ENCODE measurements around the gene DACT3.

Gene DACT3

DNA sequence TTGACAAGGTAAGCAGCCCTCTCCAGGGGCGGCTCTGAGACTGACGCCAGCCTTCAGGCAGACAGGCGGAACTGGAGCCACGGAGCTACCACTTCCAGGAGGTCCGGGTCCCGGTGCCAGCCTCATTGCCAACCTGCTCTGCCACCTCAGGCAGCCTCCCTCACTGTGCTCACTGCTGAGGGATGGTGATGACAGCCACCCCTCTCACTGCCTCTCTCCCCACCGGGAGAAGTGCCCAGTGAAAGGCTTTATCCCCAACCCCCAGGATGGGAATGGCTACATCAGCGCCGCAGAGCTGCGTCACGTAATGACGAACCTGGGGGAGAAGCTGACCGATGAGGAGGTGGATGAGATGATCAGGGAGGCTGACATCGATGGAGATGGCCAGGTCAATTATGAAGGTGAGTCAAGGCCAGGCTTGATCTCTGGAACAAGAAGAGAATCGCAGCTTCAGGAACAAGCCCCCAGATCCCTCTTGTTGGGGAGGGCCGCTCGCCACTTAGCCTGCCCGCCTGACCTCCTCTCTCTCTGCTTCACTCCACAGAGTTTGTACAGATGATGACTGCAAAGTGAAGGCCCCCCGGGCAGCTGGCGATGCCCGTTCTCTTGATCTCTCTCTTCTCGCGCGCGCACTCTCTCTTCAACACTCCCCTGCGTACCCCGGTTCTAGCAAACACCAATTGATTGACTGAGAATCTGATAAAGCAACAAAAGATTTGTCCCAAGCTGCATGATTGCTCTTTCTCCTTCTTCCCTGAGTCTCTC, 52.2 kb downstream of the DACT3 start:
- H3K27me3 ChIP-seq (replicated peaks; ENCODE audit: control insufficient read depth, insufficient read depth, low read length), result no peaks in the 10 kb centered on the region
- no peak for DNase-seq (ENCODE audit: extremely low read depth, insufficient read length)
- no peak overlapping the region for H3K4me3 ChIP-seq (replicated peaks; ENCODE audit: low read depth, low read length)
- peaks cover 43% of the 10 kb centered on the region for H3K36me3 ChIP-seq (ENCODE audit: control insufficient read depth, insufficient read depth, low read length)
- TF ChIP-seq, protein P1, sequence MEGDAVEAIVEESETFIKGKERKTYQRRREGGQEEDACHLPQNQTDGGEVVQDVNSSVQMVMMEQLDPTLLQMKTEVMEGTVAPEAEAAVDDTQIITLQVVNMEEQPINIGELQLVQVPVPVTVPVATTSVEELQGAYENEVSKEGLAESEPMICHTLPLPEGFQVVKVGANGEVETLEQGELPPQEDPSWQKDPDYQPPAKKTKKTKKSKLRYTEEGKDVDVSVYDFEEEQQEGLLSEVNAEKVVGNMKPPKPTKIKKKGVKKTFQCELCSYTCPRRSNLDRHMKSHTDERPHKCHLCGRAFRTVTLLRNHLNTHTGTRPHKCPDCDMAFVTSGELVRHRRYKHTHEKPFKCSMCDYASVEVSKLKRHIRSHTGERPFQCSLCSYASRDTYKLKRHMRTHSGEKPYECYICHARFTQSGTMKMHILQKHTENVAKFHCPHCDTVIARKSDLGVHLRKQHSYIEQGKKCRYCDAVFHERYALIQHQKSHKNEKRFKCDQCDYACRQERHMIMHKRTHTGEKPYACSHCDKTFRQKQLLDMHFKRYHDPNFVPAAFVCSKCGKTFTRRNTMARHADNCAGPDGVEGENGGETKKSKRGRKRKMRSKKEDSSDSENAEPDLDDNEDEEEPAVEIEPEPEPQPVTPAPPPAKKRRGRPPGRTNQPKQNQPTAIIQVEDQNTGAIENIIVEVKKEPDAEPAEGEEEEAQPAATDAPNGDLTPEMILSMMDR (IDR thresholded peaks at IDR 0.05; ENCODE audit: insufficient read depth, low read length, poor library complexity, severe bottlenecking), result no peak

DNA sequence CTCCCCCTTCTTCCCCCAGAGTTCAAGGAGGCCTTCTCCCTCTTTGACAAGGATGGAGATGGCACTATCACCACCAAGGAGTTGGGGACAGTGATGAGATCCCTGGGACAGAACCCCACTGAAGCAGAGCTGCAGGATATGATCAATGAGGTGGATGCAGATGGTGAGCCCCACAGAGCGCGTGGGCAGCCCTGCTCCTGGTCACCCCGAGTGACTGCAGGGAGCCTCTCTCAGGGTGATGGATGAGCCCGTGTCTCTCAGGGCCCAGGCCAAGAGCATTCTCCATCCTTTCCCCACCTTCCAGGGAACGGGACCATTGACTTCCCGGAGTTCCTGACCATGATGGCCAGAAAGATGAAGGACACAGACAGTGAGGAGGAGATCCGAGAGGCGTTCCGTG, 52.8 kb downstream of the DACT3 start:
- Histone ChIP-seq H3K27me3 (replicated peaks; ENCODE audit: control insufficient read depth, insufficient read depth, low read length) (no peaks in the 10 kb centered on the region), H3K4me3 (replicated peaks; ENCODE audit: low read depth, low read length) (no peak overlapping the region), H3K36me3 (ENCODE audit: control insufficient read depth, insufficient read depth, low read length) (peaks cover 43% of the 10 kb centered on the region)
- TF ChIP-seq, protein P1 (IDR thresholded peaks at IDR 0.05; ENCODE audit: insufficient read depth, low read length, poor library complexity, severe bottlenecking), result no peak
- no peak for DNase-seq (ENCODE audit: extremely low read depth, insufficient read length)

DNA sequence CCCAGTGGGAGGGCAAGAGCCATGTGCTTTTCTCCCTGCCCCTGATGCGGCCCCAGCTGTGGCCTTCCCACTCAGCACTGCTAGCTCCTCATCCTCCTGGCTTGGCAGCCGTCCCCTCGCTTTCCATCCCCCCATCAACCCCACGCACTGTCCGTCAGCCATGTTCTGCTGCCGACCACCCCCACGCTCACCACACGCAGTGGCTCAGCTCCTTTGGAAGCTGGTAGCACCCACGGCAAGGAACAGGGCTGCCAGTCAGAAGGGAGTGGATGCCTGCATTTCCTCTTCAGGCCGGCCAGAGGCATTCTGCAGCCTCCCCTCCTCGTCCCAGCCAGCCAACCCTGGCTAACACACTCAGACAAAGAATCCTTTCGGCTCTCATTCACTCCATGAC, 53.5 kb downstream of the DACT3 start:
- TF ChIP-seq, protein P1 (IDR thresholded peaks at IDR 0.05; ENCODE audit: insufficient read depth, low read length, poor library complexity, severe bottlenecking), result no peak
- H3K36me3 ChIP-seq (ENCODE audit: control insufficient read depth, insufficient read depth, low read length), result peaks cover 43% of the 10 kb centered on the region
- no peak for DNase-seq (ENCODE audit: extremely low read depth, insufficient read length)

DNA sequence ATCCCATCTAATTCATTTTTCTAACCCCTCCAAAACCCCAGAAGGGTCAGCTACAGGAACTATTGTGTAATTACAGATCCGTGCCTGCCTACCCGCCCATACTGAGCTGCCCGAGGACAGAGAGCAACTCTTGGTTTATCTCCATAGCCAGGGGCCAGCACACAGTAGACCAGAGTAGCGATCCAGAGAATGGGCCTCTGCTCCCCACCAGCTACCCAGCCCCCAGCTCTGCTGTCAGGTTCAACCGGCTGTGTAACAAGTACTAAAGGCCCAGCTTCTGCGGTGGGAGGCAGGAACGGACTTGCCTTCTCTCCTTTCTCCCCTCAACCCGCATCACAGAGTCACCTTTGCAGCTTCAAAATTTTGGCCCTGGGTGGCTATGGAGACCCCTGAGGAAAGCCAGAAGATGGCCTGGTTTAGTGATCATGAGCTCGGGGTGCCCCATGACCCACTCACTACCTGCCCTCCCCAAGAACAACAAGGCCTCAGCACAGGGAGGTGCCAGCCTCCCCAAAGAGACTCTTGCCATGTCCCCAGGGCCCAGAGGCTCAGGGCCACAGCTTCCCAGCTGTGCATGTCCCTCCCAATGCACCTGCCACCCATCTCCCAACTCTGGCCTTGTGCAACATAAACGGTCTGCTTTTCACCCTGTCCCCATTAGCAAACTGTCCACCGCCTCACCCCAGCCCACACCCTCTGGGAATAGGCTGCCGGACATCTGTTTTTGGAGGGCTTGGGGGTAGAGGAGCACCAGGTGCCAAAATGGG, 54.1 kb downstream of the DACT3 start:
- no peak for DNase-seq (ENCODE audit: extremely low read depth, insufficient read length)
- Histone ChIP-seq H3K36me3 (ENCODE audit: control insufficient read depth, insufficient read depth, low read length) (peaks cover 43% of the 10 kb centered on the region), H3K27me3 (replicated peaks; ENCODE audit: control insufficient read depth, insufficient read depth, low read length) (no peaks in the 10 kb centered on the region), H3K4me3 (replicated peaks; ENCODE audit: low read depth, low read length) (no peak overlapping the region)
- TF ChIP-seq, protein P1 (IDR thresholded peaks at IDR 0.05; ENCODE audit: insufficient read depth, low read length, poor library complexity, severe bottlenecking), result no peak

More for the DNA sequence above, 53.5 kb downstream of the DACT3 start:
- Histone ChIP-seq H3K27me3 (replicated peaks; ENCODE audit: control insufficient read depth, insufficient read depth, low read length) (no peaks in the 10 kb centered on the region), H3K4me3 (replicated peaks; ENCODE audit: low read depth, low read length) (no peak overlapping the region)

DNA sequence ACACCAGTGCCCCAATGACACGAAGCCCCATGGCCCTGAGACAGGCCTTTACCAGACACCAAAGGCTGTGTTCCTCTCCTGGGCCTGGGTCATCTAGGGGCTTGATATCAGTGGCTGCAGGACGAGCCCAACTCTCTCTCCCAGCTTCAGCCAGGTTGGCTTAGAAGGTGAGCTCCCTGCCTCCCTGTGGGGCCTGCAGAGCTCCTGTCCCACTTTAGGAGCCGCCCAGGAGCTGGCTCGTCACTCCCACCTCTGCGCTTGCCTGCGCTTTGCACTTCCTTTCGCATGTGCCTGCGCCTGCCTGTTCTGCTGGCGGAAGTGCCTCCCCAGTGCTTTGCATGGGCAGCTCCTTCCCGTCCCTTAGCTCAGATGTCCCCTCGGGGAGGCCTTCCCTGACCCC, 55.0 kb downstream of the DACT3 start:
- H3K27me3 ChIP-seq (replicated peaks; ENCODE audit: control insufficient read depth, insufficient read depth, low read length), result no peaks in the 10 kb centered on the region
- no peak overlapping the region for H3K4me3 ChIP-seq (replicated peaks; ENCODE audit: low read depth, low read length)
- no peak for DNase-seq (ENCODE audit: extremely low read depth, insufficient read length)
- TF ChIP-seq, protein P1 (IDR thresholded peaks at IDR 0.05; ENCODE audit: insufficient read depth, low read length, poor library complexity, severe bottlenecking), result no peak
- H3K36me3 ChIP-seq (ENCODE audit: control insufficient read depth, insufficient read depth, low read length), result peaks cover 43% of the 10 kb centered on the region

All from GM06990 (cell line).